ENCODE measurements around the gene GRID2. TPM values are rescaled to one million over a fixed set of nuclear protein-coding genes. Genes with fewer than 3 reads are reported as not detected.
"Not testable (repeated sequence)": the region's sequence is repeated elsewhere in the genome, so short reads cannot be mapped to it uniquely, and the experiment has no call there.

Gene GRID2
- polyA plus RNA-seq, 3 donors = 2.2 to 5.5 (median 3.3) TPM

DNA sequence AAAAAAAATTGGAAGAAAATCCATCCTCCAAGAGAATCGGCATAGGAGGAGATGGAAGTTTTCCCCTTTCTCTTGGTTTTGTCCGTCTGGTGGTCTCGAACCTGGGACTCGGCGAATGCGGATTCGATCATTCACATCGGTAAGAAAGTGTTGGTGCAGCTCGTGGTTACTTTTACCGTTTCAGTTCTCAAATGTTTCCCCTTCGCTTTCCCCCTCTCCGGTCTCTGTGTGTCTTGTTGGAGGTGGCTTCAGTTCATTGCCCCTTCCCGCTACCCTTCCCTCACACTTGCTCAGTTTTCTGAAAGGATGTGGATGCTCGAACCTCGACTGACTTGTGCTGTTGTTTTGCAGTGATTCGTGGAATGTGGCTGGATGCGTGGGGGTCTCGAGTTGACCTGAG is 840 bp downstream of the GRID2 start:
- peak; percentile 39 for DNase-seq

DNA sequence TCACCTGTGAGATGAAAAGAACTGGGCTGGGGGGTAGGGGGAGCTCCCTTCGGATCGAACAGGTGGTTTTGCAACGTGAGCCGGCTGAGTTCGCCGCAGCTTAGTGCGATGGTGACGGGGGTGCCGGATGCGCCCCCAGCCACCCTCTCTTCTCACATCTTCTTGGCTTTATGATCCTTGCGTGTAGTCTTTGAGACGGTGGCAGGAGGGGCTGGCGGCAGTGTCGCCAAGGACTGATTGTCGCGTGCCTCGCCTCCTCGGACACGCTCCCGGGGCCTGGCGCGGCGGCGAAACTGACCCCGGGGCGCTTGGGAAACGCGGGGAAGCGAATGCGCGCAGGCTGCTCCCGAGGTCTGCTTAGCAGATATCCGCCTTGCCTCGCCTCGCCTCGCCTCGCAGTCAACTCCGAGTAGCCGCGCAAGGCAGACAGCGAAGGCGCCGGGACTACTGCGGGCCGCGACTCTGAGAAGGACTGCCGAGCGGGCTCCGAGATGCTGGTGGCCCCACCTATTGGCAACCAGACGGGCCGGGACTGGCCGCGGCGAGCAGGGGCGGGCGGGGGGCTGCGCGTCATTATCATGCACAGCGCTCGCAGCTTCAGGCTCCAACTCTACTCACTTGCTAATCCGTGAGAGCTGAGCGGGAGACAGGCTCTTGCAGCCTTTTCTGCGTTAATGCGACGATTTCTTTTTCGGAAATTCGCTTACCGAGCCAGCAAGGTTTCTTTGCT is 1.5 kb downstream of the GRID2 start:
- DNase-seq = peak; percentile 57

DNA sequence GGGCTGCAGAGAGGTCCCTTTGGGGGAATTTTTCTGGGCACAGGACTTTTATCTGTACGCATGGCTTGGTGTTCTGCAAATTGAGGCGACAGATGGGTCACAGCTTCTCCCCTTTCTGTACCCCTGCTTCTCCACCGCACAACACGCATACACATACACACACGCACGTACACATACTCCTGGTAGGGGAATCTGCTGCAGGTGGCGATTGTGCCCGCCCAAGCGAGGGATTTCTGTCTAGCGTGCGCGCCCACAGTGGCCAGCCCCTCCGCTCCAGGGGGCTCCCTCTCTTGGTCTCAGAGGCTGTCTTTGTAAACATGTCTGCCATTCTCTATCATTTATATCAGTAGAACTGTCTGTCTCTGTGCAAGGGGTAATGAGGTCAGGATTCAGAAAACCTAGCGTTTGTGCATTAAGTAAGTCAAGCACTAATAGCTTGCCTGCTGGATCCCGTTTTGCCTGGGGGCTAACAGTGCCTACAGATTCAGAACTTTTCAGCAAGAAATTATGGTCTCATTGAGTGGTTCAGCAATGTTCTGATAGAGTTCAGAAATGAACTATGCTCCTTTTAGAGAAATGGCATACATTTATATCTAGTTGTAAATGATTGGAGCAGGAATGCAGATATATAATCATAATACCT is 2.2 kb downstream of the GRID2 start:
- DNase-seq = no peak

DNA sequence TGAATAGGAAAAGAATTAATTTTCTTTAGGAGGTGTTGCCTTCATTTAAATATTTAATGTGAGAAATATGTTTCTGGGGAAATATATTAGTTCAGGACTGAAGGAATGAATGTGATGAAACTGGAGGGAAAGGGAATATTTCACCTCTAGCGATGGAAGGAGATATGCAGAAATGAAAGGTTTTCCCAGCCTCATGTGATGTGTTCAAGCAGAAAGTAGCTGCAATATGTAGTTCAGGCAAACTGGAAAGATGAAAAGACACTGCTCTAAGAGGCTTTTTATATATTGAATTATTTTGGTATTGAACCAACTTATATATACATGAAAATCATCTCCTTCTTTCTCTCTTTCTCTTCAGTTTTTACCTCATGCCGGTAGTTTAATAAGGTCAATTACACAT is 3.4 kb downstream of the GRID2 start:
- no peak for DNase-seq

DNA sequence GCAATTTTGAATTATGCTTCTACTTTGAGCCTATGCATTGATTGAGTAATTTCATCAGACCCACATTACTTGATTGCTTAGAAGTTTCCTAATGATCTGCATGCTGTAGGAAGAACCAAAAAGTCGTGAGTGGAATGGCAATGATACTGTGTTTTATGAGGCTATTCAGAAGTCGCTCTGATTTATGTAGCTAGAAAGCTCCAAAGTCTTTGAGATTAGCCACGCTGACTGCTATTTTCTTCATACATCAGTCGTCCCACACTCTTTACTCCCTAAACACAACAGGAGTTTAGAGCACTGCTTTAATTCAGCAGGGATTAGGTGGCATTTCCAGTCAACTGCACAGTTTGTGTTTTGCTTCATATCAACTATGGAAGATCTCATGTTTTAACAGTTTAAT is 4.1 kb downstream of the GRID2 start:
- no peak for DNase-seq

DNA sequence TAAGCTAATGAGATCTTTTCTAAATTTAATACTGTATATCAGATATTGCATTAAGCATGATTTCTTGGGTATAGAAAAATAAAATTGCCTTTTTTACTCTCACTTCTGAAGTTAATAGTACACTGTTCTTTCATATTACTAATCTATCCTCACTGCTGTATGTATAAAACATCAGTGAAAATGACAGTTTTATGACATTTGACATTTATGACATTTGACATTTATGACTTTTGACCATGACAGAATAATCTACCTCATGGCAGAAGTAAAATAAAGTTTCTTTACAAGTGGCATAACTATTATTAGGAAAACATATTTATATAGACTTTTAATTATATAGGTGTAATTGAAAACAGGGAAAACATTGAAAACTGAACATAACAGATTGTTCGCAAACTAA is 13.3 kb downstream of the GRID2 start:
- no peak for DNase-seq

DNA sequence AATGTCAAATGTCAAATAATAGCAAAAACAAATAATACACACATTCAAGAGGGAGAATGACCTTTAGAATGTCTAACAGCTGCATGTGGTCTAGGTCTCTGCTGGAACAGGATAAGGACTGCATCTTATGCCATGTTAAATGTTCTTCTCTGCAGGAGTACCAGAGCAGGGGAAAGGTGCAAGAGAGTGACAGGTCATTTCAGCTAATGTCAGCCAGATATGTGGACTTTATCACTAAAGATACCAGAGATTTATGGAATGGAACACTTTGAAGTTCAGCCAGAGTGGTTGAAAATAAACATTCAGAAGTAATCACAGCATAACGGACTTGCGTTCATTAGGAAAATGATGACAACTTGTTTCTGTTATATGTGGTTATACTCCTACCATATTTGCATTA is 24.3 kb downstream of the GRID2 start:
- DNase-seq = no peak

DNA sequence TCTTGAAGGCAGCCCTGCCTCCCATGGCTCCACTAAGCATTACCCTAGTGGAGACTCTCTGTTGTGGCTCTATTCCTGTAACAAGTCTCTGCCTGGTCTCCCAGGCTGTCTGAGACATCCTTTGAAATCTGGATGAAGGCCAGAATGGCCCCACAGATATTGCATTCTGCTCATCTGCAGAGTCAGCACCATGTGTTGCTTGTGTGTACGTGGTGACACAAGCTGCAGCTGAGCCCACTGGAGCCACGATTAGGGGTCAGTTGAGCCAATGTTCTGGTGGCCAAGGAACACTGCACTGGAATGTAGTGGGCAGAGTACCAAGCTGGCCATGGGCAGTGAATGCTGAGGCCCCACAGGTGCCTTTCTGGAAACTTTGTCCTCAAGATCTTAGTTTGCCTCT is 29.2 kb downstream of the GRID2 start:
- no peak for DNase-seq

DNA sequence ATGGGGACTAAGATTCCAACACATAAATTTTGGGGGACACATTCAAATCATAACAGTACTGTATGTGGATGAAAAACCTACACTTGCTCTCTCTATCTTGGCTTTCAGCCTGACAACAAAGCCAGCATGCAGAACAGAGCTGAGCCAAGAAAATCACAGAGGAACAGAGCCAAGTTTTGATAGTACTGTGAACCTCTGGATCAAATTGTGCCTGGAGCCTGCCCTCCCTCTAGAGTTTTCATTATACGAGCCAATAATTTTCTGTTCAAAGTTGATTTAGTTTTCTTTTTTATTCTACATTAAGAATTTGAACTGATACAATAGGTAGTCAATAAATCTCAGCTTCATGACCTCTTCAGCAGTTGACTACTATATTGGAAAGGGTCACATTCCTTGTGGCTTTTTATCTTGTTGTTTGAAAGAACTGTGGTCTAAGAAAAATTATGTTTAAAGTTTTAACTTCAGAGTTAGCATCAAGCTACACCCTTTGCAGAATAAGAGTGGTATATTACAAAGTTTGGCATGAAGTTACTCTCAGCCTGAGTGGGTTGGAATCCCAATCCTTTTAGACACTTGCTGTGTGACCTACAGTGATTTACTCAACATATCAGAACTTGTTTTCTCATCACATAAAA is 31.1 kb downstream of the GRID2 start:
- peak; percentile 5 for DNase-seq

DNA sequence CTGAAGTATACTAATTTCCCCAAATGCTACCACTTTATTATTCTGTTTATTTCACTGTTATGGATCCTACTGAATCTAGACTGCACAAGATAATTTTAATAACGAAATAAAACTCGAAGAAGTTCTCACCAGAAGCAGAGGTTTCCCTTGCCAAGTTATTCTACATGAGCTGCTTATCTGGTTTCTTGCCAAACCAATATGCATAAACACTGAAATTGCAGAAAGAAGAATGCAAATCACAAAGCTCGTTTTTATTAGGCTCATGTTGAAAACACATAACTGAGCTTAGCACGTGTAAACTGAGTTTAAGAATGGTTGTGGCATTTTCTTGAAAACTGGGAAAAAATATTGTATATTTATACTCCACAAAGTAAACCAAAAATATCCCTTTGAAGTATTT is 35.9 kb downstream of the GRID2 start:
- no peak for DNase-seq

DNA sequence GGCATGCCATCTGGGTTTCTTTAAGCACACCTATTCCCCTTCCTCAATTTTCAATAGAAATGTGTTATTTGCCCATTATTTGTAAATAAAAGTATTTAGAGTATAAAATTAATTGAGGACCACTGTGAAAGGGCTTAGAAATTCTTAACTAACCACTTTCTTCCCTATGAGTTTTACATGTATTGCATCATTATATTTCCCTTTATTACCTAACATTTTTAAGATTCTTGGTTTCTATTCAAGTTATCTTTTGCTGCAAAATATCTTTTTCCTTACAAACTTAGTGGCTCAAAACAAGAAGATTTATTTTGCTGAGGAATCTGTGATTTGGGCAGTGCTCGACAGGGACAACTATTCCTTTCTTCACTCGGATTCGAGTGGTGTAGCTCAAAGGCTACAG is 40.5 kb downstream of the GRID2 start:
- DNase-seq = no peak

DNA sequence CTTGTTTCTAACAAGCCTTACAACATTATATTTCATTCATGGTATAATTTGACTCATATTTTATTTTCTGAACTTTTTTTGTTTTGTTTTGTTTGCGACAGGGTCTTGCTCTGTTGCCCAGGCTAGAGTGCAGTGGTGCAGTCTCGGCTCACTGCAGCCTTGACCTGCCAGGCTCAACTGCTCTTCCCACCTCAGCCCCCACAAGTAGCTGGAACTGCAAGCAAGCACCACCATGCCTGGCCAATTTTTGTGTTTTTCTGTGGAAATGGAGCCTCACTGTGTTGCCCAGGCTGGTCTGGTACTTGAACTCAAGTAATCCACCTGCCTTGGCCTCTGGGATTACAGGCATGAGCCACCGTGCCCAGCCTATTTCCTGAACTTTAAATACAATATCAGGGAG is 42.5 kb downstream of the GRID2 start:
- DNase-seq = no peak

DNA sequence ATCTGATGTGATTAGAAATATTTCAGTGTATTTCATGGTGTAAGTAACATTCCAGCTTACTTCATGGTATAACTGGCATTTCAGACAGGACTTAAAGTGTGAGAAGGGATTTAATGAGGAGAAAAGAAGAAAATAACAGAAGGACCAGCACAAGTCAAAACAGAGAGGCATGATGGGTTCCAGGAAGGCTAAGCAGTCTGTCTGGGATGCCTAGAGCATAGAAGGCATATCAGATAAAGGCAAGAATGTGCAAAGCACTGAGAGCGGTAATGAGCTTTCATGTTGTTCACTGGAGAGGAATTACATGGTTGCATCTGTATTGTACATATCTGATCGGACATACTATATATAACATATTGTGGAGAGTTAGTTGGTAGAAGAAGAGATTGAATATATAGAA is 54.2 kb downstream of the GRID2 start:
- no peak for DNase-seq

DNA sequence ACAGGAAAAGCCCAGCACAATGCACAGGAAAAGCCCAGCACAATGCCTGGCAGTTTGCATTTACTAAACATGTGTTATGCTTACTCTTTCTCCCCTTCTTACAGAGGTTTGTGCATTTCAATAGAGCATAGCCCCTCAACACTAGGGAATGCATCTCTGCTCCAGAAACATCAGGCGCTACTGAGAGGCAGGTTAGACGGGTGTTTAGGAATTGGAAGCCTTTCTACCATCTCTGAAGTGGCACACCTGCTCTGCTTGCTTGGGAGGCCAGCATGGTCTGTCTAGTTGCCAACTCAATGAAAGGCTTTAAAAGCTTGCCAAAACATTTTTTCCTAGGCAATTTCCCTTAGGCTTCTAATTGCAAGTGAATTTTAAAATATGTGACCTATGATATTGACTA is 55.7 kb downstream of the GRID2 start:
- no peak for DNase-seq

DNA sequence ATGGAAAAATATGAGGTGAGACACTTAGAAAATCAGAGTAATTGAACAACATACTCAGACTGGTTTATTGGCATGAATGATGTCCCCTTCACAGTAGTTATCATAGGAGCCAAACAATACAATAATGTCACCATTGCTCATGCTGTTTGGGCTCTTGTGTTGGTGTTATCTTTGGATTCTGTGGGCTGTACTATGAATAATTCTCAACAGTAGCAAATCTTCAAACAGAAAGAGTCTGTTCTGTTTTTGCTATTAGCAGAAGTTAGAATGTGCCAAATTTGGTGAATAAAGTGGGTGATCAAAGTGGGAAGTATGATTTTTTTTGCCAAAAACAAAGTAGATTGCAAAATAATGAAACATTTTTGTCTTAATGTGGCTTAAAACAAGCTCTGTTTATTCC is 58.3 kb downstream of the GRID2 start:
- no peak for DNase-seq

DNA sequence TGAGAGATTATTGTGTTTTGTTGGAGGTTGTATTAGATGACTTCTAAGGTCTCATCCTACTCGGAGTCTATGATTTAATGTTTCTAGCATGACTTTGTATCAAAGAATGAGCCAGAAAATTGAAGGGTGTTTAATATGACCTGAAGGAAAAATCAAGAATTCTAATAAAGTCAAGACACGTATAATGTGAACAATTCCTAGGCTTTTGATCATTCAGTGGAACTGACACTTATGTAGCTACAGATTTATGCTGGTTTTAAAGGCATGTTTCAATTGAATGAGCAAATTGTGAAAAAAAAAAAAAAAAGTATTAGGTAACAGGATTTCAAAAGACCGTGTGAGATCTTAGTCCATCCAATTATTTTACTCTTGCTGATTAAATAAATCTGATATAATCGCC is 64.9 kb downstream of the GRID2 start:
- peak; percentile 16 for DNase-seq

DNA sequence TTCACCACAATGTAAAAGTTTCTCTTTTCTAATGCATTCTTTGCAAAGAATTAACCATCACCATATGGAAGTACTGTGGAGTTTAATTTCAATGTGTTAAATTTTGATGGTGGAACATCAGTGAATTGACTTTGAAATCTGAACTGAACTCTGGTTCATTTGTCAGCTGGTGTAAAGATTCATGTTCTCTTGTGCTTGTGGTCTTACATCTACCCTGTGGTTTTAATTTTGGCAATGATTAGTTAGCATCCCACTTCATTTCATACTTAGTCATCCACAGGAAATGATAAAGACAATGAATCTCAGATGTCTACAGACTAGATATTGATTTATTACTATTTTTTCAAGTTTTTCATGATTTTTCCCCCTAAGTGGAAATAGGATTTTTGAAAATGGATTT is 77.8 kb downstream of the GRID2 start:
- DNase-seq = no peak

DNA sequence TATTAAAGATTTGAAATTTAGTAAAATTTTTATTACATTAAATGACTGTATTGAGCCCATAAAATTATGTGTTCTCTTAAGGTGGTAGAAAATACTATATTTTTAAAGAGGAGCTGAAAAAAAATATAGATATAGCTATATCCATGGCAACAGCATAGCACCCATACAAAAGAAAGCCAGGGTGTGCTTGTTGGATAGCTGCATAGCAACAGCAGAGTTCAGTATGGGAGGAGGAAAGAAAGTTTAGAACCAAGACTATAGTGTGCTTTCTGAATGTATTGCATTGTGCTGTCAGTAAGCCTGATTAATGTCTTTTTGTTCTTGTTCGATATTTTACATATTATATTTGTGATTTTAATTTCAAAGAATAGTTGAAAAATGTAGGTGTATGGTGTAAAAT is 78.4 kb downstream of the GRID2 start:
- DNase-seq = no peak

DNA sequence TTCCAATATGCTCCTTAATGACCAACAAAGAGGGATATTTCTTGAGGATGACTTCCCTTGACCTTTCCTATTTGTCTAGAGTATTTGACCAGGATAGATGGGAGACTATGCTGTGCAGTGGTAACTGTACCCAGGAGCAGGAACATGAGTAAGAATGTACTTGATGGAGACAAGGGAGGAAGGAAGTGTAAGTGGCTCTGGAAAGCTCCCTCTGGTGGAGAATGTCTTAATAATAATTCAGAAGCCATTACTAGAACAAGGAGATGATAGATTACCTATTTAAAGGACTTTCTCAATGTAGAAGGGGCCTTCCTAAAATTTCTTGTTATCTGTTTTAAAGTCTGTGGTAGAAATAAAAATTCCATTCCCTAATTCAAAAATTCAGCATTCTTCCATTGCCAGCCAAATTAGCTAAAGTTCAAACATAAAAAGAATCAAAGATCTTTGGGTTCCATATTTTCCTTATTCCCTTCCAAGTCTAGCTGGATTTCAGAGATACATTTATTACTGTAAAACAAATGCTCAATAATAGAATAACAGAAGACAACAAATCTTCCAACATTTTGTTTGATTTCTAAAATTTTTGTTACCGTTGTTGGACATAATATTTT is 83.8 kb downstream of the GRID2 start:
- DNase-seq = peak; percentile 35

DNA sequence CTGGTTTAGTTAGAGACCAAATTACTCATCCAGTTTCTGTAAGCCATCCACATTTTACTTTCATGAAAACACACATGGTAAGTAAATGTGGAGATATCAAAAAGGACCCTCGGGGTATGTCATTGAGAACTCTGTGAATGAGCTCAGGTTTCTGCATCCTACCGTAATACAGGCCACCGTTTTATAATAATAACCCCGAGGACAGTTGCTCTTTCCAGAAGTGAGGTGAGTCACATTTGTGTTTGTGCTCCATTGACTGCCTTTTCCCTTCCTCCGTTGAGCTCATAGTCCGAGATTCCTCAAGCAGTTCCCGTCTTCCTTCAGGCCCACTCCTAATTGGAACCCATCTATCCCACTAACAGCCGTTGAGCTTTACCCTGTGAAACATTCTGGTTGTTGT is 95.3 kb downstream of the GRID2 start:
- no peak for DNase-seq

DNA sequence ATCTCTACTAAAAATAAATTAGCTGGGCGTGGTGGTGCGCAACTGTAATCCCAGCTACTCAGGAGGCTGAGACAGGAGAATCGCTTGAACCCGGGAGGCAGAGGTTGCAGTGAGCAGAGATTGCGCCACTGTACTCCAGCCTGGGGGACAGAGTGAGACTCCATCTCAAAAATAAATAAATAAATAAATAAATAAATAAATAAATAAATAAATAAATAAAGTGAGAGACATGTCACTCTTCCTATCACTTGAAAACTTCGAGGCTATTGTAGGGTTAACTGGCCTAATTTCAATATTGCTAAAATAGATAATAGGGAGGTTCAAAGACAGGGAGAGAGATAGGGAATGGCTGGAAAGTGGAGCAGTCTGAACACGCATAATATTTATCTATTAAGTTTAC is 99.8 kb downstream of the GRID2 start:
- DNase-seq = not testable (repeated sequence)

DNA sequence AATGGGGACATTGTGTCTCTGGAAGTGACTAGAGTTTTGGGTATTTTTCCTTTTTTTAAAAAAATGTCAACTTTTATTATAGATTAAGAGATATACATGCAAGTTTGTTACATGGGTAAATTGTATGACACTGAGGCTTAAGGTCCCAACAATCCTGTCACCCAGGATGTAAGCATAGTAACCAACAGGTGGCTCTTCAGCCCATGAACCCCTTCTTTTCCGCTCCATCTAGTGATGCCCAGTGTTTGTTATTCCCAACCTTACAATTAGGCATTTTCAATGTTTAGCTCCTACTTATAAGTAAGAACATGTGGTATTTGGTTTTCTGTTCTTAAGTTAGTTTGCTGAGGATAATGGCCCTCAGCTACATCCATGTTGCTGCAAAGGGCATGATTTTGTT is 102.7 kb downstream of the GRID2 start:
- no peak for DNase-seq

DNA sequence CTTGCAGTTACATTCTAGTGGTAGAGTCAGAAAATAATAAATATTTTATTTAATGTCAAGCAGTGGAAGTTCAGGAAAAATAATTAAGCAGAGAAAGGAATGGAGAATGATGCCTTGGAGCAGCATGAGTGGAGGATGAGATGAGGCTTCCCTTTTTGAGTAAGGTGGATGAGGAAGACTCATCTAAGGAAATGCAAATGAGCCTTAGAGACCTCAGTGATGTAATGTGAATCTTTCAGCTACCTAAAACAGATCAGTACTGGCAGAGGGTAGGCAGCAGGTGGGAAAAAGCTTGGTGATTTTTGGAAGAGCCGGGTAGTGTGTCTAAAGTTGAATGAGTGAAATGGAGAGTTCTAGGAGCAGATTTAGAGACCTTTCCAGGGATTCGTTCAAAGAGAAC is 118.2 kb downstream of the GRID2 start:
- DNase-seq = no peak
